K562 (cell line): ENCODE results near the gene SLC10A3. TPM values are rescaled to one million over a fixed set of nuclear protein-coding genes. Genes with fewer than 3 reads are reported as not detected.

Source experiments
- ATAC-seq: fragments of 200-7000 bp; cut with Tn5 transposase; 3 replicates; pipeline ENCODE4 v1.9.1; 2020; ENCODE audit warnings: moderate library complexity
- BruUV-seq: library from RNA; stranded (reverse); fragments of 400-500 nt; replicated peaks from 2 replicates; lab custom pipeline; 2021; lab: Mats Ljungman, UMichigan
- CTCF ChIA-PET: fragments of 300-600 bp; formaldehyde crosslinking; extraction: SDS; loops from one replicate; lab custom pipeline; 2021; ENCODE audit warnings: low intra/inter-chr PET ratio; lab: Yijun Ruan, JAX
- POLR2A ChIA-PET: fragments of 300-600, 350-650 bp; sonication (Branson Sonifier 250); formaldehyde crosslinking; extraction: SDS; loops from one replicate; lab custom pipeline; 2021; ENCODE audit warnings: antibody characterized with exemption, inconsistent platforms; lab: Yijun Ruan, JAX
- DNase-seq, 4 experiments: peaks; one replicate each; pipeline versions ENCODE4 v3.0.0 to v3.0.0-alpha.2; 2011 to 2018; ENCODE audit warnings: low spot score in 3 of 4, mixed read lengths in 3 of 4; ENCODE audit errors: extremely low read depth in 1 of 4
- FAIRE-seq: peaks from 2 replicates; lab custom pipeline; 2011; peaks lifted over from hg19 to GRCh38; lab: Jason Lieb, UNC
- H2AFZ ChIP-seq: 2 replicates; pipeline ENCODE4 v1.6.0; 2011; ENCODE audit warnings: low read depth, low read length, control low read depth, inconsistent platforms
- H3K27ac ChIP-seq: fragments of 200-600 bp; 3 replicates; pipeline ENCODE4 v1.8.0; 2011; ENCODE audit warnings: low read depth, mild to moderate bottlenecking, control low read depth, inconsistent platforms, low read length, moderate library complexity, mixed read lengths; ENCODE audit errors: extremely low read depth
- H3K27me3 ChIP-seq, 2 experiments: fragments of 300-600 bp in 1 of 2; 2 replicates in 1 of 2; 3 replicates in 1 of 2; pipeline versions ENCODE4 v1.6.0 to v1.8.0; 2011; ENCODE audit warnings: inconsistent platforms in 2 of 2, low read length in 2 of 2, mild to moderate bottlenecking in 1 of 2, mixed read lengths in 1 of 2, moderate library complexity in 1 of 2; ENCODE audit not compliant: control insufficient read depth in 2 of 2, insufficient read depth in 2 of 2
- H3K36me3 ChIP-seq: fragments of 300-600 bp; 3 replicates; pipeline ENCODE4 v1.8.0; 2011; ENCODE audit warnings: mild to moderate bottlenecking, low read length, inconsistent platforms; ENCODE audit not compliant: control insufficient read depth, insufficient read depth
- H3K4me1 ChIP-seq, 2 experiments: fragments of 200-600 bp in 1 of 2; replicated peaks in 1 of 2; 2 replicates in 1 of 2; 3 replicates in 1 of 2; pipeline versions ENCODE4 v1.5.1 to v1.8.0; 2011; ENCODE audit warnings: inconsistent platforms in 2 of 2, low read length in 2 of 2, mild to moderate bottlenecking in 1 of 2, mixed read lengths in 1 of 2, moderate library complexity in 1 of 2; ENCODE audit not compliant: control insufficient read depth in 2 of 2, insufficient read depth in 2 of 2
- H3K4me2 ChIP-seq: 2 replicates; pipeline ENCODE4 v1.6.1; 2011; ENCODE audit warnings: low read length, control low read depth, inconsistent platforms, mixed read lengths; ENCODE audit not compliant: insufficient read depth
- H3K4me3 ChIP-seq: fragments of 200-600 bp; sonication (generic), shearing (Covaris generic); 2 replicates; pipeline ENCODE4 v1.5.1; 2016; ENCODE audit warnings: control low read depth, inconsistent platforms
- H3K79me2 ChIP-seq: fragments of 200-600 bp; 3 replicates; pipeline ENCODE4 v1.8.0; 2011; ENCODE audit warnings: low read length, inconsistent platforms; ENCODE audit not compliant: control insufficient read depth, insufficient read depth
- H3K9ac ChIP-seq, 2 experiments: 2 replicates each; pipeline versions ENCODE4 v1.6.0 to v1.6.1; 2011; ENCODE audit warnings: low read depth in 2 of 2, low read length in 2 of 2, control low read depth in 1 of 2, inconsistent platforms in 1 of 2, mild to moderate bottlenecking in 1 of 2, mixed read lengths in 1 of 2; ENCODE audit not compliant: insufficient read depth in 1 of 2
- H3K9me1 ChIP-seq: one replicate; pipeline ENCODE4 v1.6.0; 2011; ENCODE audit warnings: inconsistent platforms, mild to moderate bottlenecking, low read length, moderate library complexity; ENCODE audit not compliant: control insufficient read depth, insufficient read depth
- H3K9me3 ChIP-seq: replicated peaks from 2 replicates; pipeline ENCODE4 v1.5.1; 2011; ENCODE audit warnings: low read depth, low read length, inconsistent platforms; ENCODE audit not compliant: control insufficient read depth, insufficient read depth
- H4K20me1 ChIP-seq: replicated peaks from 2 replicates; pipeline ENCODE4 v1.6.1; 2011; ENCODE audit warnings: low read length, inconsistent platforms, mixed read lengths; ENCODE audit not compliant: control insufficient read depth, insufficient read depth
- GTF2F1 ChIP-seq: IDR thresholded peaks from 2 replicates; pipeline ENCODE4 v1.6.1; 2011; ENCODE audit warnings: low read depth, low read length, improper control_type of control experiment
- TFAP4 ChIP-seq: sonication (generic); formaldehyde crosslinking; IDR thresholded peaks from 2 replicates; pipeline ENCODE4 v1.8.0; 2022; ENCODE audit warnings: missing genetic modification reagents, mild to moderate bottlenecking, moderate library complexity, borderline replicate concordance
- WGBS: fragments of 100-300 bp; shearing (Covaris generic); methylation state at CpG from one replicate; pipeline ENCODE4 v1.1.6; 2016; ENCODE audit warnings: low coverage, mixed read lengths; ENCODE audit not compliant: insufficient coverage; ENCODE audit errors: missing lambda C conversion rate; 5-methylcytosine and 5-hydroxymethylcytosine counted together
- in situ Hi-C: fragments of 300-500 bp; cut with MboI; formaldehyde crosslinking; loops from 4 replicates; pipeline ENCODE4 v1.15.0; 2018; ENCODE audit warnings: inconsistent platforms, mixed read lengths
- intact Hi-C: fragments of 100-400 bp; cut with micrococcal nuclease; formaldehyde crosslinking; loops from 2 replicates; pipeline ENCODE4 v1.14.2; 2022
- polyA plus RNA-seq, 8 experiments: library from polyadenylated mRNA; depleted of rRNA in 4 of 8; stranded (reverse) in 5 of 8; unstranded in 3 of 8; fragments of >200 nt; fragmentation: Nextera tagmentation in 2 of 8; fragmentation: Illumina TruSeq in 1 of 8; extraction: Ambion mirVana in 2 of 8; extraction: Trizol in 1 of 8; gene quantifications; 2 replicates each; pipeline versions ENCODE4 v1.2.1 to v1.2.3, GENCODE V29; 2011 to 2014; ENCODE audit warnings: inconsistent platforms in 1 of 8, missing spikeins in 1 of 8
- total RNA-seq, 7 experiments: library from RNA; depleted of rRNA in 6 of 7; stranded (reverse); fragments of >200 nt in 6 of 7; fragmentation: Illumina TruSeq in 2 of 7; extraction: Trizol in 2 of 7; gene quantifications; 2 replicates each; pipeline versions ENCODE4 v1.2.1 to v1.2.3, GENCODE V29; 2011 to 2021; ENCODE audit warnings: low replicate concordance in 1 of 7

The SLC10A3 gene
- total and polyA plus RNA-seq, 9 of the 15 experiments (the other 6 are each of a cell fraction or from before 2014, with no cell fraction given) = 5.2 to 30.6 (median 16.7) TPM

GRCh38 chrX:154517101-154517781 lies 26.8 kb upstream of the SLC10A3 start:
- peak overlapping the region; percentile 78 to 93 for H3K9ac ChIP-seq
- ATAC-seq (no peak), FAIRE-seq (no peak), DNase-seq (no peak)
- ChIA-PET CTCF (no interaction called here), POLR2A (interaction anchor here (1.1 to 1.7 kb wide), 3 partner anchors 10 to 149 kb away, joined by 3 to 8 read pairs (median 3); partner anchors contain the start of gene SLC10A3)
- peak overlapping the region; percentile 99; the same call in 1 of the 2 replicates for H3K4me2 ChIP-seq
- H3K9me1 ChIP-seq = no peaks in the 10 kb centered on the region
- H3K4me1 ChIP-seq = peaks cover 13 to 32% of the 10 kb centered on the region in 2 experiments; a peak in 4 of 5 replicates
- H3K9me3 ChIP-seq = no peaks in the 10 kb centered on the region
- no peaks in the 10 kb centered on the region for H3K27me3 ChIP-seq
- in situ Hi-C loops = no loop called here
- BruUV-seq = no TSS peak
- H3K36me3 ChIP-seq = peaks cover 7% of the 10 kb centered on the region; the same call in 2 of the 3 replicates
- WGBS = 75% methylated on average over 14 of the region's 25 CpGs
- TF ChIP-seq TFAP4 (CRISPR knock-in tag) (0 out of 2 replicates have a peak, but pooled peaks have one; percentile 18), GTF2F1 (no peak)
- H3K4me3 ChIP-seq = no peak overlapping the region
- intact Hi-C loops = loop anchor here (5.0 kb wide), 1 partner anchor 35 kb away; no protein-coding TSS in a partner anchor
- H3K79me2 ChIP-seq = peaks cover 25% of the 10 kb centered on the region
- H4K20me1 ChIP-seq = no peaks in the 10 kb centered on the region
- H3K27ac ChIP-seq = peak overlapping the region; percentile 90
- H2AFZ ChIP-seq = peak overlapping the region; percentile 98
